Neural cell (in vitro differentiated cells): ENCODE measurements around the gene PSMD8.

Experiments used
- CTCF ChIP-seq: fragments of 450-650 bp; IDR thresholded peaks from 2 replicates; pipeline ENCODE4 v1.5.1; 2014; ENCODE audit warnings: antibody characterized with exemption, mild to moderate bottlenecking, moderate library complexity; ENCODE audit not compliant: poor library complexity, severe bottlenecking
- EP300 ChIP-seq: fragments of 450-650 bp; conservative IDR thresholded peaks from 2 replicates; pipeline ENCODE4 v1.6.1; 2014; ENCODE audit warnings: antibody characterized with exemption, mild to moderate bottlenecking, moderate library complexity; ENCODE audit not compliant: poor library complexity, severe bottlenecking
- EZH2 ChIP-seq: fragments of 200-600, 300-800 bp; shearing (Covaris generic), sonication (generic); IDR thresholded peaks from 2 replicates; pipeline ENCODE4 v1.6.1; 2014; ENCODE audit warnings: antibody characterized with exemption, low read length, borderline replicate concordance, mild to moderate bottlenecking; ENCODE audit not compliant: insufficient read depth, poor library complexity, severe bottlenecking
- POLR2AphosphoS5 ChIP-seq: IDR thresholded peaks from 2 replicates; pipeline ENCODE4 v1.6.1; 2012
- RAD21 ChIP-seq: fragments of 450-650 bp; conservative IDR thresholded peaks from 2 replicates; pipeline ENCODE4 v1.6.1; 2014; ENCODE audit warnings: antibody characterized with exemption, mild to moderate bottlenecking, moderate library complexity
- SMC3 ChIP-seq: fragments of 450-650 bp; conservative IDR thresholded peaks from 2 replicates; pipeline ENCODE4 v1.6.1; 2014; ENCODE audit warnings: antibody characterized with exemption, mild to moderate bottlenecking, moderate library complexity; ENCODE audit not compliant: poor library complexity
- TAF1 ChIP-seq: IDR thresholded peaks from 2 replicates; pipeline ENCODE4 v1.6.1; 2012; ENCODE audit warnings: low read depth

- TF ChIP-seq CTCF (no peak), RAD21 (no peak), EZH2 (no peak), POLR2AphosphoS5 (no peak), SMC3 (no peak), EP300 (no peak), TAF1 (no peak)
Observed at GRCh38 chr19:38389957-38390924, 15.9 kb downstream of the PSMD8 start.
